Measurements from ENCODE around the gene FADS2.

FADS2 gene

DNA sequence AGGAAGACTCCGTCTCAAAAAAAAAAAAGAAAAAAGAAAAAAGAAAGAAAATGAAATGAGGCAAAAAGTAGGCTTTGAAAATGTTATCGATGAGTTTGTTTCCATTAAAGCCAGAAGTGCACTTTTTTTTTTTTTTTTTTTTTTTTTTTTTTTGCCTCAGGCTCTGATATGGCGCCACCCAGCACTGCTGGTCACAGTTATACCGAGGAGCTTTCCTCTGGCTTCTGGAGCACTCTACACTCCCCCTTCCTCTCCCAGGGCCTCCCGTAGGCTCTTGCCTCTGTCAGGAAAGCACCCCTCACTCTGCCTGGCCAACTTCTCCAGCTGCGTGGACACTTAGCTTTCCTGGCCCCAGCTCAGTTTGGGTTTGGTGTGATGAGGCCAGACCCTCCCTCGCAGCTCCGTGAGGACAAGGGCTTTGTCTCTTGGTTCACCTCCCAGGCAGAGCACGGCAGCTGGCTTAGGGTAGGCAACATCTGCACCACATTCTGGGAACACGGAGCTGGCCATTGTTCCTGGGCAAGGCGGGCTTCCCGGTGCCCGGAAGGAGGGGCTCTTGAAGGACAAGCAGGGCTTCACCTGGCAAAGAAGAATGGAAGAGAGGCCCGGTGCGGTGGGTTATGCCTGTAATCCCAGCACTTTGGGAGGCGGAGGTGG, 16.9 kb downstream of the FADS2 start:
- DNase-seq, result no peak

DNA sequence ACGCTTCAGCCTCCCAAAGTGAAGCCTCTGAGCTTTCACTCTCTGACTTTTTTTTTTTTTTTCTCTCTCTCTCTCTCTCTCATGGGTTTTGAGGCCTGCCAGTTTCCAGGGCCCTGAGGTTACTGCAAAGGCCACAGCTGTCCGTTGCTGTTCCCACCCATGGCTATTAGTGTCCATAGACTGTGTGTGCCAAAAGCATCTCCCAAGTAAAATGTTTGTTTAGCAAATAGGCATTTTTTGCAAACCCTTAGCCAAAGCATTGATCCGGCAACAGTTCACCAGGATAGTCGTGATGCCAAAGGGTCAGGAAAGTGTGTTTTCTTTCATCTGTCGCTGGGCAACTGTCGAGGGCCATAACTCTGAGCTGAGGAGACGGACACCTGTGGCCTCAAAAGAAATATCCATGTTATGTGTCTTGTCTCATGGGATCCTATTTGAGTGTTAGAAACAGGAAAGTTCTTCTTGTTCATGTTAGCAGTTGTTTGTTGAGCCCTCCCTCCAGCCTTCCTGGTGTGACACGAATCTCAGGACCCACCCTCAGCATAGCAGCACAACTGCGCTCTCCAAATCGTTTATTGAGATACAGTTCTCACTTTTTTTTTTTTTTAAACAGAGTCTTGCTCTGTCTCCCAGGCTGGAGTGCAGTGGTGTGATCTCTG, 18.4 kb downstream of the FADS2 start:
- no peak for DNase-seq

DNA sequence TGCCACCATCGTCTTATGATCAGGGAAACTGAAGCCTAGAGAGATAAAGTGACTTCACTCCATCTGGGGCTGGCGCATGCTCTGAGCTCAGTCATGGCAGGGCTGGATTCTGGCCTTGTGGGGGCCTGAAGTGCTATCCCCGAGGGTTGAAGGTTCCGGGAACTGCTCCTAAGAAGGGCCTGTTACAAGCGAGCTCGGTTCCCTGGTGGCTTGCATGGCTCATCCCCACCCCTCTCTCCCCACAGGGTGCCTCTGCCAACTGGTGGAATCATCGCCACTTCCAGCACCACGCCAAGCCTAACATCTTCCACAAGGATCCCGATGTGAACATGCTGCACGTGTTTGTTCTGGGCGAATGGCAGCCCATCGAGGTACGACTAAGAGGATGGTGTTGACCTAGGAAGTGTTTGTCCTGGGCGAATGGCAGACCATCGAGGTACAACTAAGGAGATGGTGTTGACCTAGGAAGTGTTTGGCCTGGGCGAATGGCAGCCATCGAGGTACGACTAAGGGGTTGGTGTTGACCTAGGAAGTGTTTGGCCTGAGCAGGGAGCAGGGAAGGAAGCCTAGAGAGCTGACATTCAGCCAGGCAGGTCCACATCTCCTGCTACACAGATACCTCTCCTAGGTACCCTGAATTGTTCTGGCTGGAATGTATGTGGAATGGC, 19.9 kb downstream of the FADS2 start:
- no peak for DNase-seq

DNA sequence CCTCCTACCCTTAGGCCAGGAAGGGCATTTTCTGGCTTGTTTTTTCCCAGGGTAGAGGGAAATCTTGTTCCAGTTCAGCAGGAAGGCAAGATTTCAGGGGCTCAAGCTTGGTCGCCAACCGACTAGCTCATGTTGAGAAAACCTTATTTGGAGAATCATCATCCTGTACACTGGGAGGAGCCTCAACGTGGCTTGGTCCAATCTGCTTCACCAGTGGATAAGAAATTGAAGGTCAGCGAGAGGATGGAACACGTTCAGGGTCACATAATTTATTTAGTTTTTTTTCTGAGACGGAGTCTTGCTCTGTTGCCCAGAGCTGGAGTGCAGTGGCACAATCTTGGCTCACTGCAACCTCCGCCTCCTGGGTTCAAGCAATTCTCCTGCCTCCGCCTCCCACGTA, 20.5 kb downstream of the FADS2 start:
- no peak for DNase-seq

DNA sequence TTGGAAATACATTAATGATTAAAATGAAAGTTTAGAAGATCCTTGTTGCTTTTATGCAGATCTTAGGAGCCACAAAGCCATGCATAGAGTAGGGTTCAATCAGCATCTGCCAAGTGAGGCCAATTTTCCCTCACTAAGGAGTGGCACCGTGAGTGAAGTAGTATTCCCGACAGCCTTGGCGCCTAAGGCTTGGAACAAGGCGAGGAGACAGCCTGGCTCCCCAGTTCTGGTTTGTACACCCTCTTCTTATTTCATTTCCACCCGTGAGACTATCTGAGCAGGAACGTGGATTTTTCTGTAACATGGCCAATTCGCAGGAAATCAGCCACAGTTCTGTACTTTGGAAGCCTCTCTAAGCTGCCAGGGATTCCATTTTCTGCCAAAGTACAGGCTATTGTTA, 22.6 kb downstream of the FADS2 start:
- DNase-seq, result peak in 10 of 56 donors; percentile 15 to 61 (median 36)

DNA sequence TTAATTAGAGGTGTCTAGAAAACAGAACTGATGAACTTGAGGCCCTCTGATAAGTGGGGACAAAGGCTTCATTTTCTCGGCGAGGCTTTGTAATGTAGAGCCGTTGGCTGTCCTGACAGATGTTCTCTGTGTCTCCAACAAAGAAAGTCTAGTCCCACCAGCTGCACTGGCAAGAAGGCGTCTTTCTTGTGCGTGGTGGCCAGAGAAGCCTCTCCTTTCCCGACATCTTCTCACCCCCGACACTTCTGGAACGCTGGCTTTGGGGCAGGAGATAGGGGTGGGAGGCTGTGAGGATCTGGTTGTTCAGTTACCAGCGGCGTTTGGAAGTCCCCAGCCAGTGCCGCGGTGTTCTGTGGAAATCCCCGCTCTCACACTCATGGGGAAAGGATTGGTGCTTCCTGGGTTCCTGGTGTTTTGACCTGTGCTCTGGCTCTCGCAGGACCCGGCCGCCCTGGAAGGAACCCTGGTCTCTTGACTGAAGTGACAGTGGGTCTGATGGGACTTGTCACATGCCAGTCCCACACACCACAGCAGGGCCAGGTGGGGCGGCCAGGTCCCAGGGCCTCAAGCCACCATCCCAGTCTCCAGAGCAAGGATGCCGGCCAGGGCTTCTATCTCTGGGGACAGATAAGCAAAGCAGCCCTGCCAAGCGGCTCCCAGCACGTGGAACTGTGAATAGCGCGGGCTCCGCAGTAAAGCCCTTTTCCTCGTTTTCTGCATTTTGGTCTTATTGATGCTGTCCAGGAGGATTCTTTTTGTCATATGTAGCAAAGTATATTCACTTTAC, 23.2 kb downstream of the FADS2 start:
- DNase-seq, result peak in 28 of 56 donors; percentile 14 to 61 (median 38)

DNA sequence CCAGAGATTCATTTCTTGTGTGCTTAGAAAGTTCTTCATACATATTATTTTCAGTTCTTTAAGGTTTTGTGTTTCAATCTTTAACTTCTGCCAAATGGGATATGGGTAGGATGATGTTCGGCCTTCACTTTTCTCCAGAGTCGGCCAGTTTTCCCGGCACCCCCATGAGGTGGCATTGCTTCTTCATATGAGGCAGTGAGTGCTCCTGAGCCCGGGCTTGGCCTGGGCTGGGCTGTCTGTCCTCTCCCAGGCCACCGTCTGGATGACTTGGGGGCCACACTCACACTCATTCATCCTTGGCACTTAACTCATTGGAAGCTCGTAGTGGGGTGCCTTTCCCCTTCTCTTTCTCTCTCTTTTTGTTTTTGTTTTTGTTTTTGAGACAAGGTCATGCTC, 23.8 kb downstream of the FADS2 start:
- DNase-seq, result no peak

DNA sequence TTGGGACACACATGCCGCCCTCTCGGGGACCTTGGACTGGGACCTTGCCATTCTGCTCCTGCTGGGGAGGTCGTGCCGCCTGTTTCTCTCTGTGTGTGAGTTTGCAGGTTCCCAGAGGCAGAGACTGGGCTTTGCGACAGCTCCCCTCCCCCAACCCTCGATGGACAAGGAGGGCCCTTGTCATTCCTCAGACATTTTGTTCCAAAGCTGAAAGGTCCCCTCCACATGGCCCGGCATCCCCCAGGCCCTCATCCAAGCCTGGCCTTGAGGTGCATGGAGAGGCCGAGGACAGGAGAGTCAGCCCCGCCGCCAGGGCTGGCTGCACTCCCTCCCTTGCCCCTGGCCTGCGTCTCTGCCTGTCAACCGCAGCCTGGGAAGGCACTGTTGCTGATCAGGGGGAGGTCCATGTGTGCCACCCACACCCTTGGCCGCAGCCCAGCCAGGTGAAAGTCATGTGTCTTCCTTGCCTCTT, 25.6 kb downstream of the FADS2 start:
- DNase-seq, result peak in 47 of 56 donors; percentile 13 to 87 (median 51)

DNA sequence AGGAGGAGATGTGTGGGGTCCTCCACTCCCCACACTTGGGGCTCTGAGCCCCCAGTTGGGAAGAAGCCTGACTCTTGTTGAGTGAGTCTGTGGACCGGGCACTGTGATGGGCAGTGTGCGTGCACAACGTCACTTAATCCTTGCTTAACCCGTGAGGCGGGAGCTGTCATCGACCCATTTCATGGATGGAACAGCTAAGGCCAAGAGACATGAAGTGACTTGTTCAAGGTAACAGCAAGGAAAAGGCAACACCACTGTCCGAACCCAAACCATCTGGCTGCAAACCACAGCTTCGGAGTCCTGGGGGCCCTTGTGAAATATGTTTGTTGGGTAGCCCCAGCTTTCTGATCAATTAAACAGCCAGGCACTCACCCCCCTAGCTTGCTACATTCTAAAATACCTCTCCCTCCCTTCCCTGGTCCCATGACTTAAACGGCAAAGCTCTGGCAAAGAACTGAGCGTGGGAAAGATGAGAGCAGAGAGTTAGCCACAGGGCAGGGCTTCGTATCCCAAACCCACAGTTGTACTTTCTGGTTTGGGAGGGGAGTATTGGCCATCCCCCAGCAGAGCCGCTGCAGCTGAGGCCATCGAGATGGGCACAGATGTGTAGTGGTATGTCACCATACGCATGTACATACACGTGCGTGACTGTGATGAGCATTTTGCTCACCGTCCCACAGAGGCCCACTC, 26.3 kb downstream of the FADS2 start:
- no peak for DNase-seq

DNA sequence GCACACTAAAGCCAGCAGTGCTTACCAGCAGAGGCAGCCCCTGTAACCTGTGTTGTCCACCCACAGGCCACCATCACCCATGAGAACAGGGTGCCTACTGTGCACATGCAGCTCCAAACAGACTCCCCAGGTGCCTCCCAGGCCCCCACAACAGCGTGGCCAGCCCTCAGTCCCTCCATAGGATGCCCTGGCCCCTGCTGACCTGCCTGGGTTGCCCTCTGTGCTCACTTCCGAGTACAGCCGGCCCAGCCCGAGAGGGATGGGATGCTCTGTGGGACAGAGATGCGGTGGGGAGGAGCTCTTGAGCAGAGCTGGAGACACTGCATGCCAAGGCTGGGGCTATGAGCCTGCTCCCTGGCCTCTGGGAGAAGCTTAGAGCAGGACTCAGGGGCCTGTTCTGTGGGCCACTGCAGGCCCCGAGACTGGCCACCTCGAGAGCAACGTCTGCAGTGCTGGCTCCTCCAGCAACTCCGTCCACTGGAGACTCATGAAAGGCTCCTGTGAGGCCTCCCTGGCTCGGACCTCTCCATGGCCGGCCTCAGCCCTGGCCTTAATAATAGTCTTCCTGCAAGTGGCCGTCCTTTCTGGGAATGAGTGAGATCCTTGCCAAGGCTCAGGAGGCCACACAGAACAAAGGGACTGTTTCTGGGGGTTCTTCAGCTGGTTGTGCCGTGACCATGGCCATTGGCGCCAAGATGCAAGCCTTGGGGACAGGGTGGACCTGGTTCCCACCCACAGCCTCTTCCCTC, 27.0 kb downstream of the FADS2 start:
- peak in 18 of 56 donors; percentile 12 to 49 (median 34) for DNase-seq

DNA sequence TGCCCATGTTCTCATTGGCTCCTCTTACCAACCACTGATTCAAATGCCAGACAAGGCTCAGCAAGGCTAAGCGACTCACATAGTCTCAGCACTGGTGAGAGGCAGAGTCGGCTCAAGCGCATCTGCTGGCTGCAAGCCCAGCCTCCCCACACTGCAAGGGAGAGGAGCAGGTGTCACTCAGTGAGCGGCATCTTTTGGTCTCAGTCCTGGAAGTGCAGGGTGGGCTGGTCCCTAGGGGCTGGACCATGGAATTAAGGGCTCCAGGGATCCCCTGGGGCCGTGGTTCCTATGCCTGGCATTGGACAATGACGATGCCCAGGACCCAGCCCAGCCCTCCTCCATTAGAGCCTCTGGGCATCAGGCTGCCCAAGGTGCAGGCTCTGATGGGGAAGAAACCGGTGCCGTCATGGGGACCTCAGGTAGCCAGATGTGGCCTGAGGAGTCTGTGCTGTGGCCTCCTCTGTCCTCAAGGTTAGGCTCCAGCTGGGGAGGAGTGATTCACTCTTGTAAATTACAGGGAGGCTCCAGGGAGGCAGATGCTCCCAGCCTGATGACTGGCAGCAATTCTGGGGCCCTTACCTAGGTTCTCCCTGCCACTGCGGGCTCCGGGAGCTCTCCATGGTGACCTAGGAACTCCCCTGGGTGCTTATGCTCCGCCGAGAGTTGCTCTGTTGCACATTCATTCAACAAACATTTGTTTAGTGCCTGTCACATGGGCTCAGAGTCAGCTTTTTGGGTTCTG, 28.0 kb downstream of the FADS2 start:
- DNase-seq, result no peak

DNA sequence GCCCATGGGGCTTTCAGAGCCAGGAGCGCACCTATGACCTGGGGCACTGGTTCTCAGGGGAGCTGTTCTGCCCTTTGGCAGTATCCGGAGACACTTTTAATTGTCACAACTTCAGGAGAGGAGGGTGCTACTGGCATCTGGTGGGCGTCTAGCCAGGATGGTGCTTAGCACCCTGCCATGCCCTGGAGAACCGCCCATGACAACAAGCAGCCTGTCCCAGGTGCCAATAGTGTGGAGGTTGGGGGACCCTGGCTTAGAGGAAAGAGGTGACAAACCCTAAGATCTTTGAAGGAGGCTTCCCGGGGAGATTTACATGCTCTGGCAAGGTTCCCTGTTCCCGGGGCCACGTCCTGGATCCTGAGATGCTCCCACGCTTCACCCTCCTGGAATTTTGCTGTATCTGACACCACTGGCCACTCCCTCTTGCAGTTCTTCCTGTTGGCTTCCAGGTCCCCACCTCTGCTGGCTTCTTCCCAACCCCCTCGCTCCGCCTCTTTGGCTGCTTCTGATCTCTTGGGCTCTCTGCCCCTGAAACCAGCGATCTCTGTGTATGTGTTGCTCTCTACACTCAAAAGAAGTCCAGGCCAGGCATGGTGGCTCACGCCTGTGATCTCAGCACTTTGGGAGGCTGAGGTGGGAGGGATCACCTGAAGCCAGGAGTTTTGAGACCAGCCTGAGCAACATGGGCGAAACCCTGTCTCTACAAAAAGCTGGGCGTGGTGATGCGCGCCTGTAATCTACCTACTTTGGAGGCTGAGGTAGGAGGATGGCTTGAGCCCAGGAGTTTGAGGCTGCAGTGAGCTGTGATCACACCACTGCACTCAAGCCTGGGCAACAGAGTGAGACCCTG, 32.2 kb downstream of the FADS2 start:
- DNase-seq, result no peak

DNA sequence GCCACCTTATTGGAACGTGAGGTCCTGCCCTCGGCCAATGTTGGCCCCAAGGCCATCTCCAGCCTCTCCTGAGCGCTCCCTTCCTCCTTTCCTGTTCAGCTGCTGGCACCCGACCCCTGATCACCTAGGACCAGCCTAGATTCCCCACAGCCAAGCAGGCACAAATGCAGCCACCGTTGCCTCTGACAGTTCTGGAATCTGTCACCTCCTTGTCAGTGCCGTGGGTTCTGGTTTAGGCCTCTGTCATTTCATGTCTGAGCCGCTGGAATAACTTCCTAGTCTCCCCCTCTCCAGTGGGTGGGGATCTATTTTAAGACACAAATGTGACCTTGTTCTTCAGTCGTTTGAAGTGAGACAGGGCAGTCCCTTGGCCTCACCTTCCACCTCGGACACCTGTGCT, 33.5 kb downstream of the FADS2 start:
- no peak for DNase-seq

DNA sequence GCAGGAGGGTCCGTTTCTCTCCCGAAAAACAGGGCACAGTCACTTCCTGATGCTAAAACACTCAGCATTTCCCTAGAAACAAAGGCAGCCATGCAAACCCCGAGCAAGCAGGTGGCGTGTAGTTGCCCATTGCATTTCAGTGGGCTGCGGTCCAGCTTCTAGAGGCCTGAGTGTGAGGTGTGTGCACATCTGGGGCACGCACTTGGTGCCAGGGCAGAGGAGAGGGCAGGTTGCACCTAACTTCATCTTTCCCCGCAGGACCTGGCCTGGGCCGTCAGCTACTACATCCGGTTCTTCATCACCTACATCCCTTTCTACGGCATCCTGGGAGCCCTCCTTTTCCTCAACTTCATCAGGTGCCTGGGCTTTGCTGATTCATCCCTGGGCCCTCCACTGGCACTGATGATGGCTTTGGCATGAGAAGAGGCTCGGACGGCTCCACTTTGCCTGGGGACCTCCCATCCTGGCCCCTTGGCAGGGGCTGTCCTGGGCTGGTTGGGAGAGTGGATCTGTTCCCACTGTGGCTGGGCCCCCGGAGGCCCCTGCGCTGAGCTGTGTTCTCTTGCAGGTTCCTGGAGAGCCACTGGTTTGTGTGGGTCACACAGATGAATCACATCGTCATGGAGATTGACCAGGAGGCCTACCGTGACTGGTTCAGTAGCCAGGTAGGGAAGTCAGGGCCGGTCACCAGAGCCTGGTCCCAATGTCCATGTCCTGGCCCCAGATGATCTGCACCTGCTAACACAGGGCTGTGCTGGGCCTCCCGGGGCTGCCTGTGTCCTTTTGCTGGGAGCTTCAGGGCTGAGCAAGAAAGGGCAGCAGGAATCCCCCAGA, 34.8 kb downstream of the FADS2 start:
- no peak for DNase-seq

DNA sequence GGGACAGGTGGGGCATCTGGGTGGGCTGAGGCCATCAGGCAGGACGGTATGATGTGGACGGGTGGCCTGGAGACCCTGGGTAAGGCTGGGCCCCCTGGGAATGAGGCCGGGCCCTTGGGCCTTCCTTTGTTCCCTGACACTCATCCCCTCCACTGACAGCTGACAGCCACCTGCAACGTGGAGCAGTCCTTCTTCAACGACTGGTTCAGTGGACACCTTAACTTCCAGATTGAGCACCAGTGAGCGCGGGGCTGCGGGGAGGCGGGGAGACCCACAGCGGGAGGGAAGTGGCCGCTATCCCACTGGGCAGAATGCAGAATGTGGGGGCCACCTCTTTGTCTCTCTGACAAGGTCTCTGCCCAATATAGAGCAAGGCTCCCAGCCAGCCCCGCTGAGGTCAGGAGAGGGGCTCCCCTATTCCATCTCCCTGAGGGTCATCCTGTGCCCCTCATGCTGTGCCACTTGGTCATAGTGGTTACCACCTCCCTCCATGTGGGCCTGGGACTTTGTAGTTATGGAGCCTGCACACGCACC, 35.5 kb downstream of the FADS2 start:
- no peak for DNase-seq

DNA sequence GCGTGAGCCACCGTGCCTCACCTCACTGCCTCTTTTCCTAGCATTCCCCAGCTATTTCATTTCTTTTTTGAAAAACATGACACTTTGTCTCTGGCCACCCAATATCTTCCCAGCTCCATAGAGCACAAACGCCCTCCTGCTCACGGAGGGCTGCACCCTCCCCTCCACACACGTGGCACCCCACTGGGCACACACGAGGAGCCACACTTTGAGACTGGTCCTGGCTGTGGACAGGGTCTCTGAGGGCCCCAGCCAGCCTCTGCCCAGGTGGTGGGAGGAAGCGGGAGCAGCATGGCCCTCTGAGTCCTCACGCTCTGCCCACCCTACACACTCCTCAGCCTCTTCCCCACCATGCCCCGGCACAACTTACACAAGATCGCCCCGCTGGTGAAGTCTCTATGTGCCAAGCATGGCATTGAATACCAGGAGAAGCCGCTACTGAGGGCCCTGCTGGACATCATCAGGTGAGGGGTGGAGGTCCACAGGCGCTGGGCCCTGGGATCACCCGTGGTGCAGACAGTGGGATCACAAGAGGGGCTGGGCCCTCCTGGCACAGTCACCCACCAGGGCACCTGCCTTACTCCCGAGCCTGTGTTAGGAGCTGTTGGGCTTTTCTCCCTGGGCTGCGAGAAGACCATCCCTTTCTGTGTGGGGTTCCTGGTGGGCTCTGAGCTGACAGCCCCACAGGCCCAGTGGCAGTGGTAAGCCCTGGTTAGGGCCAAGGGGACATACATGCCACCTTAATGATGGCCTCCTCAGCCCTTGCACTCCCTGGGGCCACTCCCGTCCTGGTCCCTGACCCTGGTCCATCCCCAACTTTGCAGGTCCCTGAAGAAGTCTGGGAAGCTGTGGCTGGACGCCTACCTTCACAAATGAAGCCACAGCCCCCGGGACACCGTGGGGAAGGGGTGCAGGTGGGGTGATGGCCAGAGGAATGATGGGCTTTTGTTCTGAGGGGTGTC, 37.0 kb downstream of the FADS2 start:
- no peak for DNase-seq
